K562 treated with DMSO at 1 percent for 24 hours (cell line): Measurements from ENCODE around the gene ZNF773. TPM values are rescaled to one million over a fixed set of nuclear protein-coding genes. Genes with fewer than 3 reads are reported as not detected.

Source experiments
- total RNA-seq: library from RNA; unstranded; fragments of 300-600 nt; gene quantifications from 2 replicates; pipeline ENCODE4 v1.2.3, GENCODE V29; 2022; ENCODE audit warnings: low read depth; ENCODE audit not compliant: insufficient read depth

Gene ZNF773
- 0.30 TPM in 1 of 2 replicates, not detected in the other for total RNA-seq

GRCh38 chr19:57499680-57500395 is at the start of gene ZNF773:
TSS of gene ZNF773 (plus strand) at chr19:57499938. CDS start at chr19:57500081, 143 bp downstream.

GRCh38 chr19:57477191-57478008 is 22.3 kb upstream of the ZNF773 start, which contains the start of gene ZNF772:
TSS of gene ZNF772 (minus strand) at chr19:57477566. CDS start at chr19:57477309, 257 bp downstream.

GRCh38 chr19:57487477-57488298 is 12.1 kb upstream of the ZNF773 start, which contains the start of gene ZNF419:
TSS of gene ZNF419 (plus strand) at chr19:57487750. CDS start at chr19:57487951, 201 bp downstream.

GRCh38 chr19:57527136-57527881 is 27.6 kb downstream of the ZNF773 start, which contains the start of gene ZNF549:
TSS of gene ZNF549 (plus strand) at chr19:57527356. CDS start at chr19:57527574, 218 bp downstream.

Other genes with a start within 250 kb of the ZNF773 start
- gene ZNF460, start 219.5 kb upstream of the ZNF773 start, total RNA-seq, result 0.79 and 1.2 TPM in 2 replicates
- gene ZNF543, start 179.5 kb upstream of the ZNF773 start, total RNA-seq, result 1.2 and 1.3 TPM in 2 replicates
- 3.1 and 3.2 TPM in 2 replicates for gene ZNF304, start 148.7 kb upstream of the ZNF773 start, total RNA-seq
- 4.4 and 4.8 TPM in 2 replicates for gene TRAPPC2B, start 136.4 kb upstream of the ZNF773 start, total RNA-seq
- gene ZNF547, start 136.4 kb upstream of the ZNF773 start, total RNA-seq, result 0.42 TPM in 1 of 2 replicates, not detected in the other
- 3.2 and 3.4 TPM in 2 replicates for gene ZNF548, start 110.1 kb upstream of the ZNF773 start, total RNA-seq
- 2.0 and 2.2 TPM in 2 replicates for gene ZNF17, start 88.8 kb upstream of the ZNF773 start, total RNA-seq
- 8.3 and 8.7 TPM in 2 replicates for gene ZNF749, start 64.6 kb upstream of the ZNF773 start, total RNA-seq
- gene VN1R1, start 42.8 kb upstream of the ZNF773 start, total RNA-seq, result not detected in 2 replicates
- gene ZNF772, start 22.4 kb upstream of the ZNF773 start, total RNA-seq, result 0.54 and 0.86 TPM in 2 replicates
- gene ZNF419, start 12.2 kb upstream of the ZNF773 start, total RNA-seq, result 0.81 and 2.7 TPM in 2 replicates
- 0.45 and 0.85 TPM in 2 replicates for gene ZNF549, start 27.4 kb downstream of the ZNF773 start, total RNA-seq
- 1.4 and 2.1 TPM in 2 replicates for gene ZNF550, start 59.9 kb downstream of the ZNF773 start, total RNA-seq
- gene ZNF416, start 79.0 kb downstream of the ZNF773 start, total RNA-seq, result 0.96 and 2.2 TPM in 2 replicates
- 0.41 and 0.73 TPM in 2 replicates for gene ZIK1, start 84.2 kb downstream of the ZNF773 start, total RNA-seq
- 3.5 and 10.0 TPM in 2 replicates for gene ZNF530, start 99.9 kb downstream of the ZNF773 start, total RNA-seq
- 6.7 and 7.0 TPM in 2 replicates for gene ZNF134, start 114.3 kb downstream of the ZNF773 start, total RNA-seq
- 7.8 and 9.8 TPM in 2 replicates for gene ZNF211, start 133.2 kb downstream of the ZNF773 start, total RNA-seq
- gene ZSCAN4, start 169.0 kb downstream of the ZNF773 start, total RNA-seq, result not detected in 2 replicates
- 2.8 and 3.5 TPM in 2 replicates for gene ZNF551, start 182.0 kb downstream of the ZNF773 start, total RNA-seq
- gene ZNF154, start 209.3 kb downstream of the ZNF773 start, total RNA-seq, result not detected in 2 replicates
- 1.8 and 2.9 TPM in 2 replicates for gene ZNF671, start 227.7 kb downstream of the ZNF773 start, total RNA-seq
- gene ZNF776, start 246.9 kb downstream of the ZNF773 start, total RNA-seq, result 7.1 and 8.3 TPM in 2 replicates